SK-N-SH (cell line): ENCODE data around the gene SEMA3G. TPM values are rescaled to one million over a fixed set of nuclear protein-coding genes. Genes with fewer than 3 reads are reported as not detected.

ENCODE experiments used
- CTCF ChIA-PET: fragments of 300-600, 350-600 bp; formaldehyde crosslinking; extraction: SDS; loops from one replicate; lab custom pipeline; 2021; lab: Yijun Ruan, JAX
- POLR2A ChIA-PET: fragments of 350-600 bp; sonication (Branson Sonifier 250); formaldehyde crosslinking; extraction: SDS; loops from one replicate; lab custom pipeline; 2020; ENCODE audit warnings: antibody characterized with exemption, inconsistent platforms; lab: Yijun Ruan, JAX
- DNase-seq: peaks from one replicate; pipeline ENCODE4 v3.0.0; 2012
- H2AFZ ChIP-seq: fragments of 200-600 bp; sonication (generic); 2 replicates; pipeline ENCODE4 v1.8.1; 2016; ENCODE audit warnings: antibody characterized with exemption, mild to moderate bottlenecking, low read depth
- H3F3A ChIP-seq: fragments of 200-600 bp; sonication (generic); replicated peaks from 2 replicates; pipeline ENCODE3; 2016; ENCODE audit warnings: antibody characterized with exemption, mild to moderate bottlenecking; ENCODE audit not compliant: insufficient read depth
- H3K27ac ChIP-seq, 2 experiments: fragments of 200-500 bp in 1 of 2; fragments of 200-600 bp in 1 of 2; sonication (Bioruptor generic) in 1 of 2; sonication (generic), shearing (Covaris generic) in 1 of 2; 2 replicates each; pipeline versions ENCODE4 v1.5.1 to v1.6.1; 2014 to 2016; ENCODE audit warnings: low read depth in 2 of 2, inconsistent platforms in 1 of 2, low read length in 1 of 2, mild to moderate bottlenecking in 1 of 2, mixed read lengths in 1 of 2
- H3K27me3 ChIP-seq: fragments of 200-600 bp; sonication (generic), shearing (Covaris generic); 2 replicates; pipeline ENCODE4 v1.6.1; 2016; ENCODE audit warnings: mixed run types; ENCODE audit not compliant: insufficient read depth
- H3K36me3 ChIP-seq, 2 experiments: fragments of 200-500 bp in 1 of 2; fragments of 200-600 bp in 1 of 2; sonication (Bioruptor generic) in 1 of 2; sonication (generic) in 1 of 2; replicated peaks in 1 of 2; 2 replicates each; pipeline versions ENCODE3 to v1.5.1; 2014 to 2016; ENCODE audit warnings: low read length in 1 of 2, mild to moderate bottlenecking in 1 of 2; ENCODE audit not compliant: insufficient read depth in 2 of 2, control insufficient read depth in 1 of 2
- H3K4me1 ChIP-seq, 2 experiments: fragments of 200-500 bp in 1 of 2; fragments of 200-600 bp in 1 of 2; sonication (Bioruptor generic) in 1 of 2; sonication (generic), shearing (Covaris generic) in 1 of 2; 2 replicates each; pipeline versions ENCODE4 v1.5.1 to v1.6.1; 2014 to 2016; ENCODE audit warnings: low read depth in 1 of 2, low read length in 1 of 2, mixed run types in 1 of 2; ENCODE audit not compliant: insufficient read depth in 2 of 2, control insufficient read depth in 1 of 2
- H3K4me2 ChIP-seq: fragments of 200-600 bp; sonication (generic), shearing (Covaris generic); 2 replicates; pipeline ENCODE4 v1.6.1; 2017; ENCODE audit warnings: mixed run types
- H3K4me3 ChIP-seq, 2 experiments: fragments of 200-500 bp in 1 of 2; fragments of 200-600 bp in 1 of 2; sonication (Bioruptor generic) in 1 of 2; sonication (generic), shearing (Covaris generic) in 1 of 2; 2 replicates each; pipeline versions ENCODE4 v1.5.1 to v1.8.1; 2014 to 2016; ENCODE audit warnings: low read depth in 2 of 2, inconsistent platforms in 1 of 2, low read length in 1 of 2, mild to moderate bottlenecking in 1 of 2, mixed read lengths in 1 of 2, moderate library complexity in 1 of 2
- H3K79me2 ChIP-seq: fragments of 200-600 bp; sonication (generic); 2 replicates; pipeline ENCODE4 v1.8.1; 2017; ENCODE audit warnings: mild to moderate bottlenecking; ENCODE audit not compliant: insufficient read depth
- H3K9ac ChIP-seq: fragments of 200-600 bp; sonication (generic); 2 replicates; pipeline ENCODE4 v1.6.1; 2017; ENCODE audit warnings: mixed run types
- H3K9me2 ChIP-seq: fragments of 200-600 bp; sonication (generic); 2 replicates; pipeline ENCODE4 v1.6.1; 2017; ENCODE audit warnings: mixed run types
- H3K9me3 ChIP-seq: fragments of 200-600 bp; sonication (generic); 2 replicates; pipeline ENCODE4 v1.6.1; 2017; ENCODE audit warnings: mixed run types, mild to moderate bottlenecking, moderate library complexity
- H4K20me1 ChIP-seq: fragments of 200-600 bp; sonication (generic); 2 replicates; pipeline ENCODE4 v1.6.1; 2017; ENCODE audit warnings: mild to moderate bottlenecking, mixed run types; ENCODE audit not compliant: insufficient read depth
- CTCF ChIP-seq: fragments of 200-600 bp; sonication (generic); IDR thresholded peaks from 2 replicates; pipeline ENCODE4 v1.6.1; 2017; ENCODE audit warnings: antibody characterized with exemption, mild to moderate bottlenecking, moderate library complexity
- ELF1 ChIP-seq: IDR thresholded peaks from 2 replicates; pipeline ENCODE4 v1.4.0; 2012
- EP300 ChIP-seq, 2 experiments: IDR thresholded peaks; 2 replicates each; pipeline versions ENCODE4 v1.4.0 to v1.6.1; 2012; ENCODE audit warnings: borderline replicate concordance in 1 of 2, low read depth in 1 of 2, low read length in 1 of 2
- EZH2phosphoT487 ChIP-seq: fragments of 200-600 bp; sonication (generic); IDR thresholded peaks from 2 replicates; pipeline ENCODE4 v1.6.1; 2017; ENCODE audit warnings: low read depth, mixed run types, mild to moderate bottlenecking, antibody characterized with exemption, moderate library complexity, borderline replicate concordance
- FOXJ3 ChIP-seq: sonication (generic); formaldehyde crosslinking; IDR thresholded peaks from 2 replicates; pipeline ENCODE4 v1.5.1; 2020; ENCODE audit warnings: mild to moderate bottlenecking, missing genetic modification reagents
- GABPA ChIP-seq: IDR thresholded peaks from 2 replicates; pipeline ENCODE4 v1.4.0; 2012; ENCODE audit warnings: low read depth, mild to moderate bottlenecking
- GATA2 ChIP-seq: sonication (generic); formaldehyde crosslinking; IDR thresholded peaks from 2 replicates; pipeline ENCODE4 v1.5.0; 2020; ENCODE audit warnings: mild to moderate bottlenecking, missing genetic modification reagents
- MAX ChIP-seq: IDR thresholded peaks from 2 replicates; pipeline ENCODE4 v1.4.0; 2012; ENCODE audit warnings: low read depth
- MEF2A ChIP-seq: IDR thresholded peaks from 2 replicates; pipeline ENCODE4 v1.4.0; 2012; ENCODE audit warnings: low read depth, borderline replicate concordance
- NFIC ChIP-seq: IDR thresholded peaks from 2 replicates; pipeline ENCODE4 v1.4.0; 2012; ENCODE audit warnings: borderline replicate concordance
- NRF1 ChIP-seq: IDR thresholded peaks from 2 replicates; pipeline ENCODE4 v1.6.1; 2012; ENCODE audit warnings: low read depth, mild to moderate bottlenecking, low read length
- RAD21 ChIP-seq: IDR thresholded peaks from 2 replicates; pipeline ENCODE4 v1.6.1; 2012; ENCODE audit warnings: mild to moderate bottlenecking, low read length
- RXRA ChIP-seq: IDR thresholded peaks from 2 replicates; pipeline ENCODE4 v1.4.0; 2012; ENCODE audit warnings: low read depth, mild to moderate bottlenecking, borderline replicate concordance
- SIN3A ChIP-seq: IDR thresholded peaks from 2 replicates; pipeline ENCODE4 v1.6.1; 2012; ENCODE audit warnings: low read depth, mild to moderate bottlenecking, low read length, moderate library complexity, borderline replicate concordance
- SMC3 ChIP-seq: IDR thresholded peaks from 2 replicates; pipeline ENCODE4 v1.6.1; 2012; ENCODE audit warnings: low read depth, low read length, improper control_type of control experiment
- TCF12 ChIP-seq: IDR thresholded peaks from 2 replicates; pipeline ENCODE4 v1.4.0; 2012
- TEAD4 ChIP-seq: IDR thresholded peaks from 2 replicates; pipeline ENCODE4 v1.4.0; 2012; ENCODE audit warnings: mild to moderate bottlenecking, borderline replicate concordance; ENCODE audit not compliant: insufficient read depth
- YY1 ChIP-seq: IDR thresholded peaks from 2 replicates; pipeline ENCODE4 v1.4.0; 2012; ENCODE audit warnings: low read depth, mild to moderate bottlenecking
- WGBS: methylation state at CpG from one replicate; pipeline ENCODE4 v1.1.6; 2017; ENCODE audit warnings: low lambda C conversion rate; 5-methylcytosine and 5-hydroxymethylcytosine counted together
- polyA plus RNA-seq, 3 experiments: library from polyadenylated mRNA; depleted of rRNA; stranded (reverse); fragments of >200 nt; gene quantifications; 2 replicates each; pipeline ENCODE4 v1.2.3, GENCODE V29; 2012
- TF ChIP-seq, protein P1 (sequence below): fragments of 150-350 bp; IDR thresholded peaks from 2 replicates; pipeline ENCODE4 v1.6.1; 2017; ENCODE audit warnings: antibody characterized with exemption, low read length, low read depth, borderline replicate concordance
- TF ChIP-seq, protein P2 (sequence below): IDR thresholded peaks from 2 replicates; pipeline ENCODE4 v1.4.0; 2012; ENCODE audit warnings: low read depth, borderline replicate concordance
- TF ChIP-seq, protein P3 (sequence below): IDR thresholded peaks from 2 replicates; pipeline ENCODE4 v1.6.1; 2012; ENCODE audit warnings: mild to moderate bottlenecking, low read depth, low read length, moderate library complexity

SEMA3G gene
- polyA plus RNA-seq, 1 of the 3 experiments (the other 2 are of a cell fraction) = 0.13 TPM

DNA sequence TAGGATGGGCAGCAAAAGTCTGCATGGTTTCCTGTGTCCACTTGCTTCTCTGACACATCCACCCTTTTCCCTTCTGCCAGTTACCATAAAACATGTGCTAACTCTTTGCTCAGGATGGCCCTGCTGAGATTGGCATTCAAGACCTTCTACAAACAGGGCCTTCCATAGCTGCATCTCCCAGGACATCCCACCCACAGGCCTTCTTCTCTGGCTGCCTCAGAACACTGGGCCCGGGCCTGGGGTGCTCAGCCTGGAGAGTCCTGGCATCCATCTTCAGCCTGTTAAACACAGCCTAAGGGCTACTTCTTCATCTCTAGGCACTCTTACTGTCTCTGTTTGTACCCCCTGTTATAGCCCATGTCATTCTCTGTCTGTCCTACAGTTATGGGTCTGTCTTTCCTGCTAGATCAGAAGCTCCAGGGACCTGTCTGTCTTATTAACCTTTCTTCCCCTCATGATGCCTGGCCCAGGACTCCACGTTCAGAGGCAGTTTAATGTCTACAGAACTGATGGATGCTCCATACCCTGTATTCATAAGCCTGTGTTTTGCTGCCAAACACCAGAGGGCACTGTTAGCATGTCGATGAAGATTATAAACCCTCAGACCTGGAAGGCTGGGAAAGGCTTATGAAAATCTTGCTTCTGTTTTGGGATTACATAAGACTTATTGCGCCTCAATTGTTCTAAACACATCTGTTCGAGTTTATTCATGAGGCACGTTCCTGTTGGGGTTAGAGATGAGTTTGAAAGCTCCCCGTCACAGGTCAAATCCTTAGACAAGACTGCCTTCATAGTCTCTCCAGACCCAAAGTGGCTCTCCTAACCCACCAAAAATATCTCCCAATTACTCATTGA lies 16.5 kb downstream of the SEMA3G start:
- H4K20me1 ChIP-seq = no peaks in the 10 kb centered on the region
- no peaks in the 10 kb centered on the region for H3K79me2 ChIP-seq
- no peaks in the 10 kb centered on the region for H3F3A ChIP-seq
- H3K27me3 ChIP-seq = no peaks in the 10 kb centered on the region
- no peaks in the 10 kb centered on the region for H3K36me3 ChIP-seq
- ChIA-PET POLR2A (interaction anchor here (0.6 kb wide), 1 partner anchor 213 kb away, joined by 3 read pairs; no protein-coding TSS in a partner anchor), CTCF (interaction anchor here (0.7 to 28.4 kb wide), 22 partner anchors 9 to 1019 kb away, joined by 3 to 578 read pairs (median 4); partner anchors contain the start of genes NISCH, SEMA3G and TNNC1)
- no peak overlapping the region for H3K9ac ChIP-seq
- H3K4me3 ChIP-seq = no peak overlapping the region; a peak in 1 of 4 replicates
- WGBS = 14% methylated on average over 7 of the region's 7 CpGs
- no peaks in the 10 kb centered on the region for H3K9me3 ChIP-seq
- H3K4me2 ChIP-seq = no peak overlapping the region
- peaks cover 0 to 3% of the 10 kb centered on the region in 2 experiments; a peak in 1 of 4 replicates for H3K4me1 ChIP-seq
- H3K27ac ChIP-seq = no peak overlapping the region
- peak; percentile 70 for DNase-seq
- no peak overlapping the region for H2AFZ ChIP-seq
- TF ChIP-seq GABPA = no peak
- no peak for TF ChIP-seq NFIC
- TF ChIP-seq NRF1 = 0 out of 2 replicates have a peak, but pooled peaks have one; percentile 9
- TF ChIP-seq GATA2 (CRISPR knock-in tag) = no peak
- no peak for TF ChIP-seq EP300 (IDR thresholded peaks at IDR 0.05; ENCODE audit: borderline replicate concordance in 1 of 2, low read depth in 1 of 2, low read length in 1 of 2)
- peak; percentile 85 for TF ChIP-seq RAD21
- TF ChIP-seq CTCF = peak; percentile 85
- TF ChIP-seq, protein P1, sequence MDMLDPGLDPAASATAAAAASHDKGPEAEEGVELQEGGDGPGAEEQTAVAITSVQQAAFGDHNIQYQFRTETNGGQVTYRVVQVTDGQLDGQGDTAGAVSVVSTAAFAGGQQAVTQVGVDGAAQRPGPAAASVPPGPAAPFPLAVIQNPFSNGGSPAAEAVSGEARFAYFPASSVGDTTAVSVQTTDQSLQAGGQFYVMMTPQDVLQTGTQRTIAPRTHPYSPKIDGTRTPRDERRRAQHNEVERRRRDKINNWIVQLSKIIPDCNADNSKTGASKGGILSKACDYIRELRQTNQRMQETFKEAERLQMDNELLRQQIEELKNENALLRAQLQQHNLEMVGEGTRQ = no peak
- TF ChIP-seq YY1 = no peak
- no peak for TF ChIP-seq MAX
- TF ChIP-seq TCF12 = no peak
- TF ChIP-seq SMC3 = peak; percentile 88
- TF ChIP-seq, protein P2, sequence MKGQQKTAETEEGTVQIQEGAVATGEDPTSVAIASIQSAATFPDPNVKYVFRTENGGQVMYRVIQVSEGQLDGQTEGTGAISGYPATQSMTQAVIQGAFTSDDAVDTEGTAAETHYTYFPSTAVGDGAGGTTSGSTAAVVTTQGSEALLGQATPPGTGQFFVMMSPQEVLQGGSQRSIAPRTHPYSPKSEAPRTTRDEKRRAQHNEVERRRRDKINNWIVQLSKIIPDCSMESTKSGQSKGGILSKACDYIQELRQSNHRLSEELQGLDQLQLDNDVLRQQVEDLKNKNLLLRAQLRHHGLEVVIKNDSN = no peak
- TF ChIP-seq MEF2A = no peak
- no peak for TF ChIP-seq ELF1
- no peak for TF ChIP-seq RXRA
- TF ChIP-seq TEAD4 = no peak
- TF ChIP-seq, protein P3, sequence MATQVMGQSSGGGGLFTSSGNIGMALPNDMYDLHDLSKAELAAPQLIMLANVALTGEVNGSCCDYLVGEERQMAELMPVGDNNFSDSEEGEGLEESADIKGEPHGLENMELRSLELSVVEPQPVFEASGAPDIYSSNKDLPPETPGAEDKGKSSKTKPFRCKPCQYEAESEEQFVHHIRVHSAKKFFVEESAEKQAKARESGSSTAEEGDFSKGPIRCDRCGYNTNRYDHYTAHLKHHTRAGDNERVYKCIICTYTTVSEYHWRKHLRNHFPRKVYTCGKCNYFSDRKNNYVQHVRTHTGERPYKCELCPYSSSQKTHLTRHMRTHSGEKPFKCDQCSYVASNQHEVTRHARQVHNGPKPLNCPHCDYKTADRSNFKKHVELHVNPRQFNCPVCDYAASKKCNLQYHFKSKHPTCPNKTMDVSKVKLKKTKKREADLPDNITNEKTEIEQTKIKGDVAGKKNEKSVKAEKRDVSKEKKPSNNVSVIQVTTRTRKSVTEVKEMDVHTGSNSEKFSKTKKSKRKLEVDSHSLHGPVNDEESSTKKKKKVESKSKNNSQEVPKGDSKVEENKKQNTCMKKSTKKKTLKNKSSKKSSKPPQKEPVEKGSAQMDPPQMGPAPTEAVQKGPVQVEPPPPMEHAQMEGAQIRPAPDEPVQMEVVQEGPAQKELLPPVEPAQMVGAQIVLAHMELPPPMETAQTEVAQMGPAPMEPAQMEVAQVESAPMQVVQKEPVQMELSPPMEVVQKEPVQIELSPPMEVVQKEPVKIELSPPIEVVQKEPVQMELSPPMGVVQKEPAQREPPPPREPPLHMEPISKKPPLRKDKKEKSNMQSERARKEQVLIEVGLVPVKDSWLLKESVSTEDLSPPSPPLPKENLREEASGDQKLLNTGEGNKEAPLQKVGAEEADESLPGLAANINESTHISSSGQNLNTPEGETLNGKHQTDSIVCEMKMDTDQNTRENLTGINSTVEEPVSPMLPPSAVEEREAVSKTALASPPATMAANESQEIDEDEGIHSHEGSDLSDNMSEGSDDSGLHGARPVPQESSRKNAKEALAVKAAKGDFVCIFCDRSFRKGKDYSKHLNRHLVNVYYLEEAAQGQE = no peak
- TF ChIP-seq EZH2phosphoT487 = no peak
- TF ChIP-seq FOXJ3 = no peak
- no peak for TF ChIP-seq SIN3A
- no peaks in the 10 kb centered on the region for H3K9me2 ChIP-seq
